GM21737 (cell line): ENCODE results near the gene EPHA4.
A peak's percentile ranks its signal among the peaks of the same experiment; 100 is the strongest.

Experiments
- ATAC-seq: cut with Tn5 transposase; IDR thresholded peaks from one replicate; pipeline ENCODE4 v1.9.1; 2021; ENCODE audit warnings: mild to moderate bottlenecking, moderate library complexity; ENCODE audit not compliant: unreplicated experiment

Gene EPHA4

DNA sequence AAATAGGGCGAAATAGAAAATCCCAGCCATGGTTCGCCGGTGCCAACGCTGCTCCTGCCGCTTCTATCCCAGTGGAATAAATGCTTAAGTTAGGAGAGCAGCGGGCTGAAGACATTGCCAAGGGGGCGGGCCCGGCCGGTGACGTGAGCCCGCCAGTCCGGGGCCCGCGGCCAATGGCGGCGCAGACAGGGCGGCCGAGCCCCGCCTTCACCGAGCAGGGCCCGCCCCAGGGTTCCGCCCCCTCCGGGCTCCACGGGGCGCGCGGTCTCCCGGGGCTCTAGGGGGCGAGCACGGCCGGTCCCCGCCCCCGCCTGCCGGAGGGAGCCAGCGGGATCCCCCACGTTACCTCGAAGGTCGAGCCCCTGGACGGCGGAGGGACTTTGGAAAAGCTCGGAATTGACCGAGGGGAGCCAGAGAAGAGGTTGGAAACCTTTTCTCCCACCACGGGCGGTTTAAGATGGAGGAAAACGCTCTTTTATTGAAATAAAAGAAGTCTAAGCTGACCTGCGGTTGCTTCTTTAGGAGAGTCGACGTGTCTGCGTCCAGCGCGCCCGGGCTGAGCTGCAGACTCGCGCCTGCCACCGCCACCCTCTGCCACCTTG lies at the start of gene EPHA4:
Gene EPHA4 (minus strand): TSS at position 86 of the 602 bp plus-strand sequence. CDS start 56 bp downstream, at position 30.
- ATAC-seq = peak; percentile 94

DNA sequence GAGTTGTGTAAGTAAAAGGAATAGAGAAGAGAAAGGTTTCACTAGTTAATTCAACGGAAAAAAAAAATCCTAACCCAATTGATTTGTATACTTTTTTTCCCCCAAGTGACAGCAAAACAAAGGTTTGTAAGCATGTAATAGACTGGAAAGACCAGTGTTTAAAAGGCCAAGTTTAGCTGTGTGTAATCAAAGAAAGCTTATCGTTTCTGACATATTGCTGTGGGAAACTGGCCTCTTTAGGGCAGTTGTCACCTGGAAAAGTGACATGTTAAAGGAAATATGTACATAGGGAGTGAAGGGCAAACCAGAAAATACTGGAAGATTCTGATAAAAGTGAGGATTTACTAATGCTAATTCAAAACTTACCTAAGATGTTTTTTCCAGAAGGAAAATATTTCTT lies 45.9 kb upstream of the EPHA4 start:
- no peak for ATAC-seq

DNA sequence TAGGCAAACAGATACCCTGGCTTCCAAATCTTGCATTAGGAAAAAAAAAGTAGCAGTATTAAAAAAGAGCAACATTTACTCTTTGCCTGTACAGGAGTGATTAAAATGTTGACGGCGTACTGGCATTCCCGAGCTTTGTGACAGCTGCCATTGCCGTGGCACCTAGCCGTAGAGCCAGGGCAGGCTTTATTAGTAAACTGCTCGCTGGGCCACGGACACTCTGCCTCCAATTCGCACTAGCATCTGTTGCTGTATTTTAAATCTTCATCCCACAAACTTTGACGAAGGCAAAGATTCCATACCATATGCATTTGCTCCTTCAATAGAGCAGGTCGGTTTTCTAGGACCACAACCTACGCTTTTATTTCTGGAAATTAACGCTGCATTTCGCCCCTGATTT lies 44.5 kb upstream of the EPHA4 start:
- no peak for ATAC-seq

DNA sequence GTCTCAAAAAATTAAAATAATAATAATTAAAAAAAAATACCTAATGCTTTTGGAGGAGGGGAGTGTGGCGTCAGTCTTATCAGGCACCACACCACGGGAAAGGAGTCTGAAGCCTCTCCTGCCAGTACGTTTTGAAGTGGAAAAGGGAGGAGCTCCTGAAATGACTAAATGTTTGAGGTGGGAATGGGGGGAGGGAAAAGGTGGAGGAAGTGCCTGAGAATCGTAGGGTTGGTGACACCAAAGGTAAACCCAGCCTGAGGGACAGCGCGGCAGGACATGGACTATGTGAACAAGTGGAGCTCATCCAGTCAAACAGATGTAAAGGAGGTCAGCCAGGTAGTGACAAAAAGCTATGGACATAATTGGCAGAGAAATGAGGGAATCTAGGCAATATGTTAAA lies 42.2 kb upstream of the EPHA4 start:
- no peak for ATAC-seq

DNA sequence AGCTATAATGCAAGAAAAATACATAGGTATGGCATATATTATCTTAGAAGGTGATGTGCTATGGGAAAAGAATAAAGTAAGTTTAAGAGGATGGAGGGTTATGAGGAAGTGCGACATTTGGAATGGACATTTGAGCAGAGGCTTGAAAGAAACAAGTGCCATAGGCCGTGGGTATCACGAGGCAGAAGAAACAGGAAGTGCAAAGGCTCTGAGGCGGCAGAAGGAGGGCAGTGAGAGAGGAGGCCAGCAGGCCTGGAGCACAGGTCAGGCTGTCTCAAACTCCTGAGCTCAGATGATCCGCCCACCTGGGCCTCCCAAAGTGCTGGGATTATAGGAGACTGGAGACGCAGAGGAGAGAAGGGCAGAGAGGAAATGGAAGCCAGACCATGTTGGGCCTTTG lies 40.7 kb upstream of the EPHA4 start:
- ATAC-seq = no peak

DNA sequence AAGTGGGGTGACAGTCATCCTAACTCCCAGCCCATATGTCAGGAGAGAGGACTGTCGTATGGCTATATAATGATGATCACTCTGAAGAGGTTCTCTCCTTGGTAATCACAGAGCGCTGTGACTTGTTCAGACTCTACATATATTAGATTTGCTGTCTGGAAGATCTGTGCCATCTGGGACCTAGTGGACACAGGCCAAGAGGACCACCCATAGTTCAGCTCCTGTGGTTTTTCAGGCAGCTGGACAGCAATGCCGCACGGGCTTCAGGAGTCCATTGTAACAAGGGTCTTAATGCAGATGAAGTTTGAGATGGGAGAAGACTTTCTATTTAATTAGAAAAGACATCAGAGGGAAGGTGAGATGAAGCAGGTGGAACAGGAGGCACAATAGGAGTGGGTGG lies 40.1 kb upstream of the EPHA4 start:
- no peak for ATAC-seq

DNA sequence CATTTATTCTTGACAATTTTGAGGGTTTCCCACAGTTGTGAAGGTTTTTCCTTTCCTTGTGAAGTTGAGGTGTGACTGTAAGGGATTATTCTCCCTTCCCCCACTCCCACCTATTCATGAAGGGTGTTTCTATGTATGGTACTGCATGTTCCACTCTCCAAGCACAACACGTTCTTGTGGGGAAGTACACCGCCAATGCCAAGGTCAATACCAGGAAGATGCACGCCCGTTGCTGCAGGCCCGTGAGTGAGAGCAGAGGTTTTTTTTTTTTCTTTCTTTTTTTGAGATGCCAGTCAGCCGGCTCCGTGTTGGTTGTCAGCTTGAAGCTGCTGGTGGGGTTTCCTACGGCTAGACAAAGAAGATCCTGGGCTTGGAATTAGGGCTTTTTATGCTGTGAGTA lies 38.6 kb upstream of the EPHA4 start:
- ATAC-seq = no peak

DNA sequence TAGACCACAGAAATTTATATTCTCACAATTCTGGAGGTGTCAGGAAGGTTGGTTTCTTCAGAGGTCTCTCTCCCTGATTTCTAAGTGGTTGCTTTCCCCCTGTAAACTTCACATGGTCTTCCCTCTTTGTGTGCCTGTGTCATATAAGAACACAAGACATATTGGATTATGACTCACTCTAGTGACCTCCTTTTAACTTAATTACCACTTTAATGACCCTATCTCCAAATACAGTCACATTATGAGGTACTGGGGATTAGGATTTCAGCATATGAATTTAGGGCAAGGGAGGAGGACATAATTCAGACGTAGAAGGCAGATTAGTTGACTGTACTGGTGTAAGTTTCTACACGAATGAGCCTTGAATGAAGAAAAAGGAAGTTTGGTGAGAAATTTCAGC lies 38.2 kb upstream of the EPHA4 start:
- no peak for ATAC-seq

DNA sequence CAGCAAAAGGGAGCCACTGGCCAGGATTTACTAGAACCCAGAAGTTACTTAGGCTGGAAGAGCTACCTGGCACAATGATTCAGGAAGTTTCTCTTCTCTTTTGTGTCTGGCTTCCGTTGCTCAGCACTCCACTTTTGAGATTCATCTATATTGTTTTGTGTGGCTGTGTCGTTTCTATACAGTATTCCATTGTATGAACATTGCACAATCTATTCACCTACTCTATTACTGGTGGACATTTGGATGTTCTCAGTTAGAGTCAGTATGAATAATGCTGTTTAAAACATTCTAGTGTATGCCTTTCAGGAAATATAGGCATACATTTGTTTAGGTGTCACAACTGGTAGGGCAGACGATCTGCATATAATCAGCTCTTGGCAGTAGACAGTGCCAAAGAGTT lies 36.3 kb upstream of the EPHA4 start:
- no peak for ATAC-seq

DNA sequence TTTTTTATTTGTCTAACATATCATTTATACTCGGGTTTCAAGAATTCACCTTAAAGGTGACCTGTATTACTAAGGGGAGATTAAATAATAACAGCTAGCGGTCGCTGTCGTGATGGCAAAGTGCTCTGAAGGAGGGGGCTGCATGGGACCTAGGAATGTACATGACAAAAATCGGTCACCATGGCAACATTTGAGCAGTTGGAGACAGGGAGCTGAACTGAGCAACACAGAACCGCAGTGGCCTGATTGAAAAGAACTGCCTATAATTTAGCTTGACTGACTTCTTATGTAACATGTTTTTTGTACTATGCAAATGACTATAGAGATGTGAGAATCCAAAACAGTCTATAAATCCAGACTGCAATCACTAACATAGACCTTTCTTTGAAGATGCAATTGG lies 34.3 kb upstream of the EPHA4 start:
- ATAC-seq = no peak

DNA sequence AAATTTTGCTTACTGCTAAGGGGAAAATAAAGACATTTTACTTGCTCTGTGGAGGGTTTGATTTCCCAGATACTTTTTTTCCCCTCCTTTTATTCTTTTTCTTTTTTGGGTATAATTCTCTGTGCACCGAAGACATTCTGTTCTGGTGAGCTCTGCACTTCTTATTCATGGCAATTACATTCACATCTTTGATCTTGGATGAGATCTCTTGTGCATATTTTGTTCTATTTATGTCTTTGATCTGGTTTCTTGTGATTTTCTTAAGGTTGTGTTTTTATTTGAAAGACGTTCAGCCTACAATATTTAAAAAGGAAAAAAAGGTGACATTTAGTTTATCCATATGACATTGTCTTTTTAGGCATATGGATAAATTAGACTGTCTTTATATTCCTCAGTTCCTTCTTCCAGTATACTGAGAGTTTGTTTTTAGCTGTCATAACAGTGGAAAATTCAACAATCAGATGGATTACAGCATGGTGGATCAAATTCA lies 33.7 kb upstream of the EPHA4 start:
- ATAC-seq = no peak

DNA sequence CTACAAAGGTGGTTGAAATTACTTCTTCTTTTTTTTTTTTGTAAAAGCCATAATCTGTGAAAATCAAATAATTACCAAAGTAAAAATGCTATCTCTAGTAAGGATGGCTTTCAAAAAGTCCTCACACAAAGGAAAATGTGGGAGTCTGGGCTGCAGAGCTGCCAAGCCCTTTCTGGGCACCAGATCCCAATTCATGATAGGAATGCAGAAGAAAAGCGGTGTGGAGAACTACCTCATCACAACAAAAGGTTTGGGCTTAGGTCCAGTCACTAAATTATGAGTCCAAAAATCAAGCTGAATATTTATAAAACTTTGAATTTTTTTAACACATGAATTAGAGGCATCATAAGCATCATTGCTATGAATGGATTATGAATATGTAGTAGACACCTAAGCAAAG lies 30.8 kb upstream of the EPHA4 start:
- no peak for ATAC-seq

DNA sequence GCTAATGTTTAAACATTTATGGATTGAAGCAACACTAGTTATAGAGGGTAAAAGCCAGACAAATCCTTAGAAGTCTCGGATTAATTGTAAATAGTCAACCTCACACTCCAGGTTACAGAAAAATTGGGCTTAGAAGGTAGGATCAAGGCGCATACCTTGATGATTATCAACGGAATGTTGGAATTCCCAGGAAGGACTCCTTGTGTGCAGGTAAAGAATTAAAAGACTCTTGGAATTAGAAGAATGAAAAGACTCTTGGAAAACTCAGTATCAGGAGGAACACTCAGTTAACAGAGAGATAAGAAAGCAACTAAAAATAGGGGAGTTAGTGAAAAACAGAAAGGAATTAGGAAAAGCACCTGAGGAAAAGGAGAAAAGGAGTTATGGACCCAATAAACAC lies 29.3 kb upstream of the EPHA4 start:
- no peak for ATAC-seq

DNA sequence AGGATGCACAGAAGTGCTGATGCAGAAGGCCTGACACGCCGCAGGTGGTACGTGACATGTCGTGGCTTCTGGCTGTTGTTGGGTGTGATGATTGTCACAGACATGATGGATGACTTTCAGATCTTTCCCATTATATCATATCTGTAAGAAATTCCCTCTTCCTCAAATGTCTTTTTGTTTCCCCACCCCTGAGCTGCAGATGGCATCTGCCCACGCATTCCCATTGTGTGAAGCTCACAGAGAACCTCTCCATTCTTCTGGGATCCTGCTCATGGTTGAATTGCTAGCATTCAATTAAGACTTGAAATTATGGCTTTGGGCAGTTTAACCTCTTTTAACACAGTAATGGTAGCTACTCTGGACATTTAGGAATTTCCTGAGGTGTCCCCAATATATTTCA lies 28.3 kb upstream of the EPHA4 start:
- ATAC-seq = no peak

DNA sequence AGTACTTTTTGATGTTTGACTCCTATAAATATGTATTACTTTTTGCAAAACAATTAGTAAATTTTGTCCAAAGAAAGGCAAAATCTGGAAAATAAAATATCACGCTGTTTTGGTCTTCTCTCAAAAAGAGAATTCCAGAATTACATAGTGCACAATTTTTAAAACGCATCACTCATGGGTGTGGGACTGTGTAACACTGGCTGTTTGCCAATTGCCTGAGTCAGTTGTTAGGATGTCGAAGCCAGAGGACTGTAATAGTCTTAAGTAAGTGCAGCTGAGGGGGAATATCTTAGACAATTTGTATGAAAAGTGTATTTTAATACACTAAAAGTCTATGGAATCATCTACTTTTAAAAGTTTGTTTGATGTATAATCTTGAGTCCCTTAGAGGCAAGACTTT lies 24.1 kb upstream of the EPHA4 start:
- no peak for ATAC-seq

DNA sequence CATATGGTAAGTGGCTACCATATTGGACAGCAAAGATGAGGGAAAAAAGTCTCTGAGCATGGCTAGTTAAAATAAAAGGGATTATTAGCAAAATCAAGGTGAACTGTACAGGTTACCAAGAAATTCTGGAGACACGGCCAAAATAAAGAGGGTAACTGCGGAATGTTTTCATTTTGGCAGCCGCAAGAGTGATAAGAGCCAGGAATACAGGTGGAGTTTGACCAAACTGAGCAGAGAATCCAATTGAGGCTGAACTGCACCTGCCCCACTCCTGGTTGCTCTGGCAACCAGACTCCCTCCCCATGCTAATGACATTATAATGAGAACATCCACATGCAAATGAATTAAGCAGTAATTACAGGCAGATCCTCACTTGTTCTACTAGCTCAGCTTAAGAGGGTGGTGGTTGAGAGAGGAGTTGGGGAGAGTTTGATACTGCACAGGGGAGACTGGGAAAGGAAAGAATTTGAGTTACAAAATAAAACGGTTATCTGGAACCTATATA lies 18.8 kb upstream of the EPHA4 start:
- ATAC-seq = no peak

DNA sequence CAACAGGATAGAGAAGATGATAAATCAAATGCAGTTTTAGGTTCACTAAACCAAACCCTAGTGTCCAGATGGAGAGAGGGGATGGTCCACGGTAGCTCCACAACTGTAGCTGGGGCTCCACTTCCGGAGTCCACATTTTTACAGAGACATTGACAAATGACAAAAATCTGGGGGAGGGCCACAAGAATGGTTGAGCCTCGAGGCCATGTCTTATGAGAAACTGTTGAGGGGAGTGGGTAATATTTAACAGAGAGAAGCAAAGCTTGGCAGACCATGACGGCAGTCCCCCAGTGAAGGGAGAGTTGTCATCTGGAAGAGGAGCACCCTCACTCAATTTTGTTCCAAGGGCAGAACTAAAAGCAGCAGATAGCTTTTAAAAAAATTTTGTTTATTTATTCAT lies 17.6 kb upstream of the EPHA4 start:
- no peak for ATAC-seq

DNA sequence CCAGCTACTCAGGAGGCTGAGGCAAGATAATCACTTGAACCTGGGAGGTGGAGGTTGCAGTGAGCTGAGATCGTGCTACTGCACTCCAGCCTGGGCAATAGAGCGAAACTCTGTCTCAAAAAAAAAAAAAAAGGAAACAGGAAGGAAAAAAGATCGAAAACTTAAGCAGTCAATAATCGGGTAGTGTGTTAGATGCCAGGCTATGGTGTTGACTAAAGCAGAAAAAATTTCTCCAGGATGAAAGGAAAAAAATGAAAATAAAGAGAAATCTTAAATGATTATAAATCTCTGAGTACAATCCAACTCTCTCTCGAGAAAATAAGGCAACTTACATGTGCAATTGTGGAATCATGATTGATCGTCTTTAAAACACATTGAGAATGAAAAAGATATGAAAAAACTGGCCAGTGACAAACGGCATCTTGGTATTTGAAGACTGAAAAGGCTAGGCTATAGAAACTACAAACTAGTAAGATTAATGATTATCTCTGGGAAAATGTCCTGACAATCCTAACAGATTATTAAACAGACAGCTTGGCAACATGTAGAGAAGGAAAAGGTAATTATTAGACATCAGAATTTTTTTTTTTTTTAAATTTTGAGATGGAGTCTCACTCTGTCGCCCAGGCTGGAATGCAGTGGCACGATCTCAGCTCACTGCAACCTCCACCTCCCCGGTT lies 16.3 kb upstream of the EPHA4 start:
- ATAC-seq = no peak

DNA sequence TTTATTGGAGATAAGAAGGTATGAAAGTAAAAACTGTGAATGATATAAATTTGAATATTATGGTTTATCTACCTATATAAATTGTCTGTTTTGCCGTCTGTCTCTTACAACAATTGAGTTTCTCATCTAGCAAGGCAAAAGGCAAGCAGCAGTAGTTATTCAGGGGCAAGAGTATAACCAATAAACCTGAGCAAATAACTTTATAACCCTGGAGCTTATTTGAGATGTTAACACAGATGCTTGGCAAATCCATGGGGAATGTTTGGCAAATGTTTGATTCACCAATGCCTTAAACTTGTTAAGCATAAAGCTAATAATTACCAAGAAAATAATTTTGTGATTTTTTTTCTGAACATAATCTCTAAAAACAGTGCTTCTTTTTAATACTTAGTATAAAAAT lies 9.9 kb upstream of the EPHA4 start:
- ATAC-seq = no peak

DNA sequence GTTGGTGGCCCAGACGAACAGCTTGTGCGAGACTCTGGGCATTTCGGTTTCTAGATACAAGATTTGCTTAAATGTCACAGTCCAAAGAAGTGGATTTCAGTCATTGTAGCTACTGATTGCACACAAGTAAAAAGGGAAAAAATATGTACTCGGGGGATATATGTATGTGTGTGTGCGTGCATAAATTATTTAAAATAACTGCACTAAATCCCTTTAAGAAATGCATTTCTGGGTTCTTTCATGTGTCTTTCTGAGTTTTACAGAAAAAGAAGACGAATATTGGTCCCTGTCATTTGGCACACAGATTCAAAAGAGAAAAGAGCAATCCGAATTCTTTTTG lies 2.1 kb upstream of the EPHA4 start:
- no peak for ATAC-seq

DNA sequence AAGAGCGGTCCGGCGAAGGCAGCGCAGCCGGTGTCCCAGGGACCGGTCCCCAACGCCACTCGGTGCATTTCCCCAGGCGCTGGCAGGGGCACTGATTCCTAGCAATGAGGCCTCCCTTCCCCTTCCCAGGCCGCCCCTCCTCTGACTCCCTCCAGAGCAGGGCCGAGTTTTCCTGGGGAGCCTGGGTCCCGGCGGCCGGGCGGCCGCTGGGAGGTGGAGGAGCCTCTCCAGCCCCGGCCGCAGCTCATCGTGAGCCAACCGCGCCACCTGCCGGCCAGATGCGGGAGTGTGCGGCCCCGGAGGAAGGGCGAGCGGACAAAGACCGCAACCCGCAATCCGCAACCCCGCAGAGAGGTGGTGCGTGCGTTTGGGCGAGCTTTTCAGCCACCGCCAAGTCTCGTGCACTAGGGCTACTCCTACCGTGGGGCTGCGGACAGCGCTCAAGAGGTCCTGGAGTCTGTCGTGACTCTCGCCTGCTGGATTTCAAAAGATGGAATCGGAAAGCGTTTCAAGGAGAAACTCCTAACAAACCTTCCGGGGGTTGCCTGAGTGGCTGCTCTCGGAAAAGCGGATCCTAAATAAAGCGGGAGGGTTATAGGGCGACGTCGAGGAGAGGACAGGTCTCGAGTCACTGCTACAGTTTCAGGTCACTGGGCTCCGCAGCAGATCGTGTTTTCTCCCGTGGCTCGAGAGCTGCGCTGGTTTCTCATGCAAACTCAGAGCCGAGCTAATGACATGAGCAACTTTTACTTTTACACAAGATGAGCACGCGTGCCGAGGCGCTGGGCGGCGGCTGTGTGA lies 1.5 kb upstream of the EPHA4 start:
- ATAC-seq = peak; percentile 43

DNA sequence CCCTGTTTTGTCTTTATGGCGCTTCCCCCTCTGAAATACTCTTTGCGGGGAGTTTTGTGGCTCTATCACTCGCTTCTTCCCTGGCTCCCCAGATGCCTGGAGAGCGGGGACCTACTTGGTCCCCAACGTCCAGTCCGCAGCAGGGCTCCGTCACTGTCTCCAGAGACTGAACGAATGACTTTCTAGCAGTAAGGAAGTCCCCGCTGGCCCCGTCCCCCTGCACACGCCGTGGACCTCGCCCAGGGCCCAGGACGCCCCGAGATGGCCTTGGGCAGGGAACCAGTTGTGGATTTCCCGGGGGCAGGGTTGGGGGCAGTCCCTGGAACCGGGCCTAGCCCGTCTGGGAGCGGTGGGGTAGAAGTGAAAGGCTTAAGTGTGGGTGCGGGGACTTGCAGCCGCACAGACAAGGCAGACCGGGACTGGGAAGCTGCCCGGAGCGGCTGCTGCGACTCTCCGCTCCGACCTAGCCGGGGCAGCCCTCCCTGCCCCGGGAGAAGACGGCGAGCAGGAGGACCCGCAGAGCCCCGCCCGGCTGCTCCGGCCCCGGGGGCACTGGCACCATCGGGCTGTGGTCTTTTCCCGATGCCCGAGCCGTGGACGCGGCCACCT lies 821 bp upstream of the EPHA4 start:
- ATAC-seq = peak; percentile 10
